GM18951 (cell line): ENCODE measurements around the gene PRR16.
"Not testable (repeated sequence)": the region's sequence is repeated elsewhere in the genome, so short reads cannot be mapped to it uniquely, and the experiment has no call there.

ENCODE experiments used
- POLR2A ChIP-seq: IDR thresholded peaks from 4 replicates; pipeline ENCODE4 v1.6.1; 2011; ENCODE audit warnings: mild to moderate bottlenecking; ENCODE audit not compliant: insufficient read length, insufficient read depth; ENCODE audit errors: extremely low read depth
- in situ Hi-C: fragments of 300-500 bp; cut with MboI; formaldehyde crosslinking; loops from one replicate; pipeline ENCODE4 v1.12.0; 2022; ENCODE audit warnings: low sequenced_read_pairs, mixed read lengths, inconsistent platforms; ENCODE audit not compliant: unreplicated experiment

Gene PRR16

GRCh38 chr5:120692325-120692724, 228.2 kb downstream of the PRR16 start:
- in situ Hi-C loops: no loop called here
- no peak for TF ChIP-seq POLR2A

- TF ChIP-seq POLR2A: no peak
- in situ Hi-C loops: no loop called here
Measured at GRCh38 chr5:120695368-120695880, 231.3 kb downstream of the PRR16 start.

GRCh38 chr5:120697147-120697546, 233.0 kb downstream of the PRR16 start:
- no peak for TF ChIP-seq POLR2A
- in situ Hi-C loops: no loop called here

GRCh38 chr5:120697670-120698327, 233.7 kb downstream of the PRR16 start:
- in situ Hi-C loops: not testable (repeated sequence)

GRCh38 chr5:120700653-120701052, 236.6 kb downstream of the PRR16 start:
- in situ Hi-C loops: not testable (repeated sequence)

- in situ Hi-C loops: not testable (repeated sequence)
Measured at GRCh38 chr5:120702817-120703538, 238.9 kb downstream of the PRR16 start.

- no peak for TF ChIP-seq POLR2A
- in situ Hi-C loops: no loop called here
Measured at GRCh38 chr5:120703918-120704587, 240.0 kb downstream of the PRR16 start.

GRCh38 chr5:120706877-120707276, 242.8 kb downstream of the PRR16 start:
- in situ Hi-C loops: no loop called here
- TF ChIP-seq POLR2A: no peak

GRCh38 chr5:120717381-120717780, 253.3 kb downstream of the PRR16 start:
- TF ChIP-seq POLR2A: no peak
- in situ Hi-C loops: no loop called here

- in situ Hi-C loops: no loop called here
- no peak for TF ChIP-seq POLR2A
Measured at GRCh38 chr5:120730214-120730613, 266.1 kb downstream of the PRR16 start.

GRCh38 chr5:120734033-120734432, 269.9 kb downstream of the PRR16 start:
- TF ChIP-seq POLR2A: no peak

GRCh38 chr5:120735076-120735475, 271.0 kb downstream of the PRR16 start:
- no peak for TF ChIP-seq POLR2A
- in situ Hi-C loops: no loop called here

More at GRCh38 chr5:120734033-120734432, 269.9 kb downstream of the PRR16 start:
- in situ Hi-C loops: no loop called here
